Measurements from ENCODE around the gene MINDY4.

MINDY4 gene

DNA sequence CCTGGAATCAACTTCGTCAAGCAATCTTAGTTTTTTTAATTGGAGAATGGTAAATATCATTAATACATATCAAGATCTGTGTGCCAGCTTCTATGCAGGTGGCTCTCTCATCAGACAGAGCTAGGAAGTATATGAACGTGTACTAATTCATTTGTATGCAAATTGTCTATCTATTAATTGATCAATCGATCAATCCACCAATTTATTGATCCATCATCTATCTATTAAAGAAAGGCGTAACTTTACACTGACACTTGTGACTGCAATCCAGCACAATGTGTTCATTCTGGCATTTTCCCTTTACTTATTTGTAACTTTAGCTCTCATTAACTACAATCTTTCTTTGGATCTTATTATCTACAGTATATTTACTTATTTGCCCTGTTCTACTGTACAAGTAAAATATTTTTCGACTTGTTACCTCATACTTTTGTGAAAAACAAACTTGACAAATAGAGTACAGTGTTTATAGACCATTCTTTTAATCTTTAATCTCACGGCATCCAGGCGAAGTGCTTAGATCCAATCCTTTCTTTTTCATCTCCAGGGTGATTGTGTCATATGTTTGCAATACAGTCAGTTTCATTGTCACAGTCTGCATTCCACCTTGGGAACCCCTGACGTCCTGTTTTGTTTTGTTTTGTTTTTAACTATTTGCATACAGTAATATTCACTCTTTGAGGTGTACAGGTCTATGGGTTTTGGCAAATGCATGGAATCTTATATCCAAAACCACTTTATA lies 170.5 kb downstream of the MINDY4 start:
- no peaks in the 10 kb centered on the region for H3K36me3 ChIP-seq (ENCODE audit: control insufficient read depth in 1 of 2, insufficient read depth in 2 of 2, low read length in 2 of 2)
- H3K9me3 ChIP-seq (ENCODE audit: control insufficient read depth in 1 of 2, low read length in 2 of 2) = peaks cover 0 to 5% of the 10 kb centered on the region in 2 donors
- no peak overlapping the region for H3K27ac ChIP-seq (ENCODE audit: low read depth, low read length)
- H3K4me3 ChIP-seq (ENCODE audit: low read depth in 1 of 2, low read length in 2 of 2) = no peak overlapping the region
- peaks cover 21 to 40% of the 10 kb centered on the region in 2 donors for H3K4me1 ChIP-seq (ENCODE audit: control insufficient read depth in 1 of 2, insufficient read depth in 2 of 2, low read length in 2 of 2)
- no peaks in the 10 kb centered on the region for H3K27me3 ChIP-seq (ENCODE audit: control insufficient read depth in 1 of 2, insufficient read depth in 2 of 2, low read length in 2 of 2)
- H3K9ac ChIP-seq (ENCODE audit: low read depth in 1 of 2, low read length in 2 of 2) = no peak overlapping the region
